Thyroid gland (tissue), 4 donors: Measurements from ENCODE around the gene TYW1B. TPM values are rescaled to one million over a fixed set of nuclear protein-coding genes. Genes with fewer than 3 reads are reported as not detected.
A peak's percentile ranks its signal among the peaks of the same experiment; 100 is the strongest.
"Not testable (repeated sequence)": the region's sequence is repeated elsewhere in the genome, so short reads cannot be mapped to it uniquely, and the experiment has no call there.

Experiments
- DNase-seq, 2 donors: peaks; one replicate each; pipeline ENCODE4 v3.0.0-alpha.2; 2019
- H3K27ac ChIP-seq, 3 donors: fragments of 200-600 bp; sonication (generic); 1 replicate in 2 of 3; 2 replicates in 1 of 3; pipeline ENCODE4 v1.5.1; 2016 to 2019; ENCODE audit warnings: mild to moderate bottlenecking in 1 of 3, moderate library complexity in 1 of 3
- H3K27me3 ChIP-seq: fragments of 200-600 bp; sonication (generic); one replicate; pipeline ENCODE4 v1.5.1; 2019
- H3K36me3 ChIP-seq, 2 donors: fragments of 200-600 bp; sonication (generic); one replicate each; pipeline ENCODE4 v1.5.1; 2016 to 2019
- H3K4me1 ChIP-seq, 2 donors: fragments of 200-600 bp; sonication (generic); one replicate each; pipeline ENCODE4 v1.5.1; 2017 to 2019
- H3K4me3 ChIP-seq, 3 donors: fragments of 200-600 bp; sonication (generic); replicated peaks in 1 of 3; 1 replicate in 2 of 3; 2 replicates in 1 of 3; pipeline ENCODE4 v1.5.1; 2016; ENCODE audit warnings: mild to moderate bottlenecking in 1 of 3
- H3K9me3 ChIP-seq: fragments of 200-600 bp; sonication (generic); one replicate; pipeline ENCODE4 v1.5.1; 2017
- CTCF ChIP-seq, 6 experiments: fragments of 200-600 bp in 3 of 6; fragments of 450-650 bp in 3 of 6; sonication (generic) in 3 of 6; IDR thresholded peaks; one replicate each; pipeline ENCODE4 v1.5.1; 2016 to 2019; ENCODE audit warnings: antibody characterized with exemption in 6 of 6, mild to moderate bottlenecking in 2 of 6, inconsistent platforms in 1 of 6, moderate library complexity in 1 of 6
- POLR2A ChIP-seq, 2 donors: fragments of 450-650 bp; IDR thresholded peaks; one replicate each; pipeline ENCODE4 v1.6.1; 2017; ENCODE audit warnings: antibody characterized with exemption in 2 of 2, mild to moderate bottlenecking in 2 of 2, moderate library complexity in 1 of 2
- WGBS, 2 donors: methylation state at CpG; one replicate each; pipeline ENCODE4 v1.1.5; 2017; 5-methylcytosine and 5-hydroxymethylcytosine counted together
- intact Hi-C: fragments of 100-400 bp; cut with DNase I; formaldehyde crosslinking; loops from one replicate; pipeline ENCODE4 v1.15.1; 2023
- total RNA-seq, 4 donors: library from RNA; depleted of rRNA; stranded (reverse); fragments of >200 nt; gene quantifications; one replicate each; pipeline ENCODE4 v1.2.3, GENCODE V29; 2016

TYW1B gene
- total RNA-seq, 4 donors from 2014 or later: 3.7 to 7.4 (median 4.9) TPM

- H3K4me3 ChIP-seq: no peak overlapping the region
- H3K36me3 ChIP-seq: no peaks in the 10 kb centered on the region
- TF ChIP-seq CTCF (IDR thresholded peaks at IDR 0.05) (no peak), POLR2A (IDR thresholded peaks at IDR 0.05) (no peak)
- H3K27ac ChIP-seq: no peak overlapping the region
- H3K4me1 ChIP-seq: no peaks in the 10 kb centered on the region
- intact Hi-C loops: no loop called here
- H3K9me3 ChIP-seq: no peaks in the 10 kb centered on the region
- DNase-seq: no peak
- H3K27me3 ChIP-seq: no peaks in the 10 kb centered on the region
- 95 to 96% methylated on average over 5 of the region's 5 CpGs for WGBS, 2 donors
Observed at GRCh38 chr7:72603073-72603472, 224.9 kb downstream of the TYW1B start.

GRCh38 chr7:72601683-72602082, 226.3 kb downstream of the TYW1B start:
- H3K4me3 ChIP-seq, DNase-seq, H3K27ac ChIP-seq, H3K27me3 ChIP-seq, H3K9me3 ChIP-seq, H3K4me1 ChIP-seq, H3K36me3 ChIP-seq, intact Hi-C loops: not testable (repeated sequence)
- WGBS, 2 donors: 73 to 81% methylated on average over 2 of the region's 2 CpGs

- H3K36me3 ChIP-seq, H3K9me3 ChIP-seq, H3K4me3 ChIP-seq, H3K4me1 ChIP-seq, intact Hi-C loops, H3K27me3 ChIP-seq, H3K27ac ChIP-seq: not testable (repeated sequence)
- WGBS, 2 donors: 91% methylated on average over 4 of the region's 4 CpGs
- DNase-seq: peak in 1 of 2 donors; percentile 15
Observed at GRCh38 chr7:72590023-72590422, 238.0 kb downstream of the TYW1B start.

GRCh38 chr7:72587267-72587666, 240.7 kb downstream of the TYW1B start:
- H3K9me3 ChIP-seq, H3K36me3 ChIP-seq, DNase-seq, H3K4me3 ChIP-seq, H3K27me3 ChIP-seq, intact Hi-C loops, H3K27ac ChIP-seq, H3K4me1 ChIP-seq: not testable (repeated sequence)
- 96 to 98% methylated on average over 3 of the region's 3 CpGs for WGBS, 2 donors

- intact Hi-C loops, H3K4me1 ChIP-seq, H3K9me3 ChIP-seq, DNase-seq, H3K4me3 ChIP-seq, H3K27ac ChIP-seq, H3K36me3 ChIP-seq, H3K27me3 ChIP-seq: not testable (repeated sequence)
- 57 to 63% methylated on average over 8 of the region's 8 CpGs for WGBS, 2 donors
Observed at GRCh38 chr7:72584576-72584975, 243.4 kb downstream of the TYW1B start.

GRCh38 chr7:72583620-72584361, 244.2 kb downstream of the TYW1B start:
- H3K9me3 ChIP-seq, DNase-seq, H3K27me3 ChIP-seq, H3K27ac ChIP-seq, H3K36me3 ChIP-seq, intact Hi-C loops, H3K4me3 ChIP-seq, H3K4me1 ChIP-seq: not testable (repeated sequence)
- WGBS, 2 donors: 73 to 74% methylated on average over 3 of the region's 3 CpGs

- intact Hi-C loops, H3K27ac ChIP-seq, H3K4me1 ChIP-seq, H3K4me3 ChIP-seq, H3K36me3 ChIP-seq, H3K27me3 ChIP-seq, DNase-seq, H3K9me3 ChIP-seq: not testable (repeated sequence)
- 89 to 91% methylated on average over 9 of the region's 9 CpGs for WGBS, 2 donors
Observed at GRCh38 chr7:72580142-72580770, 247.7 kb downstream of the TYW1B start.

- H3K4me3 ChIP-seq: no peak overlapping the region
- no peak for TF ChIP-seq POLR2A (IDR thresholded peaks at IDR 0.05)
- TF ChIP-seq CTCF (IDR thresholded peaks at IDR 0.05): no peak
- no peaks in the 10 kb centered on the region for H3K9me3 ChIP-seq
- no peak for DNase-seq
- H3K4me1 ChIP-seq: no peaks in the 10 kb centered on the region
- WGBS, 2 donors: 89 to 97% methylated on average over 2 of the region's 2 CpGs
- H3K27me3 ChIP-seq: no peaks in the 10 kb centered on the region
- intact Hi-C loops: no loop called here
- no peaks in the 10 kb centered on the region for H3K36me3 ChIP-seq
- no peak overlapping the region for H3K27ac ChIP-seq
Observed at GRCh38 chr7:72577107-72577506, 250.9 kb downstream of the TYW1B start.

- H3K27ac ChIP-seq, H3K9me3 ChIP-seq, H3K36me3 ChIP-seq, intact Hi-C loops, H3K27me3 ChIP-seq, DNase-seq, H3K4me1 ChIP-seq, H3K4me3 ChIP-seq: not testable (repeated sequence)
- 91 to 94% methylated on average over 3 of the region's 3 CpGs for WGBS, 2 donors
Observed at GRCh38 chr7:72561988-72562387, 266.0 kb downstream of the TYW1B start.

- H3K9me3 ChIP-seq, H3K27me3 ChIP-seq, H3K36me3 ChIP-seq, H3K4me1 ChIP-seq, H3K27ac ChIP-seq, H3K4me3 ChIP-seq, DNase-seq, intact Hi-C loops: not testable (repeated sequence)
- 75 to 96% methylated on average over 3 of the region's 4 CpGs for WGBS, 2 donors
Observed at GRCh38 chr7:72559546-72559945, 268.5 kb downstream of the TYW1B start.

- DNase-seq, H3K4me1 ChIP-seq, H3K27me3 ChIP-seq, H3K27ac ChIP-seq, H3K9me3 ChIP-seq, intact Hi-C loops, H3K4me3 ChIP-seq, H3K36me3 ChIP-seq: not testable (repeated sequence)
- 50 to 51% methylated on average over 4 of the region's 4 CpGs for WGBS, 2 donors
Observed at GRCh38 chr7:72556733-72557132, 271.3 kb downstream of the TYW1B start.
